ENCODE data around the gene AMBRA1. TPM values are rescaled to one million over a fixed set of nuclear protein-coding genes. Genes with fewer than 3 reads are reported as not detected.

The AMBRA1 gene
- total RNA-seq, 4 donors from 2014 or later = 25.7 to 33.1 (median 30.2) TPM

DNA sequence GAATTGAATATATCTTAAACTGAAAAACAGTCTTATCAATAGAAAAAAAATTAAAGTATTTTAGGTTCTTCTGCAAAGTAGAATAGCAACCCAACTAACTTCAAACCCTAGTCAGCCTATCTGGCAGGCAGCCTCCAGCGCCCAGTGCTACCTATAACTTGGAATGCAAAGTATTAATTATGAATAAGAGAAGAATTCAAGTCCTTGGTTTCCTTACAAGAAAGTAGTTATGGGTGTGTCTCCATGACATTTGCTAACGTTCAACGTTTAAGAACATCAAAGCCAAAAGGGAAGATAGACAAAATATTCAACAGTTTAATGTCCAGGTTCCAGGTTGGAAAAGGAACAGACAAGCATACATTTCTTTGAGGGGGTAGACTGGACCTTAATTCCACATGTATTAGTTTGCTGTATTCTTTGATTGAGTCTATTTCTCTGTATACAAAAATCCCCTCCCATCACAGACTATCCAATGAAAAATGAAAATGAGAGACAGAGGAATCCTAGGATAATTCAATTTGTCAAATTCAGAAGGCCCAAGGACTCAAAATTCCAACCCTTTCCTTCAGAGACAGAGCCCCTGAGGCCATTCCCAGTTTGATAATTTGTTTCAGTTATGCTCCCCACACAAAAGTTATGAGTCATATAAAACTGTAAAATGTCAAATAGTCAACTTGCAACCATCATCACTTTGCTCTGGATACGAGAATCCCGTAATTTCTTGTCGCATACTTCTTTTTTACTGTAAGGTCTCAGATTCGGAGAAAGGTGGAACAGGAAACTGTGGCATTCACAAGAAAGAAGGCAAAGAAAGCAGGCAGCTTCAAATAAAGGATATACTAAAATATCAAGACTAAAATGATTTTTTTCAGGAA is 118.5 kb downstream of the AMBRA1 start:
- ATAC-seq = no peak
- no peak overlapping the region for H3K4me3 ChIP-seq
- TF ChIP-seq POLR2AphosphoS5 (IDR thresholded peaks at IDR 0.05) (no peak), EP300 (IDR thresholded peaks at IDR 0.05) (no peak), POLR2A (IDR thresholded peaks at IDR 0.05) (no peak)
- TF ChIP-seq, protein P1, sequence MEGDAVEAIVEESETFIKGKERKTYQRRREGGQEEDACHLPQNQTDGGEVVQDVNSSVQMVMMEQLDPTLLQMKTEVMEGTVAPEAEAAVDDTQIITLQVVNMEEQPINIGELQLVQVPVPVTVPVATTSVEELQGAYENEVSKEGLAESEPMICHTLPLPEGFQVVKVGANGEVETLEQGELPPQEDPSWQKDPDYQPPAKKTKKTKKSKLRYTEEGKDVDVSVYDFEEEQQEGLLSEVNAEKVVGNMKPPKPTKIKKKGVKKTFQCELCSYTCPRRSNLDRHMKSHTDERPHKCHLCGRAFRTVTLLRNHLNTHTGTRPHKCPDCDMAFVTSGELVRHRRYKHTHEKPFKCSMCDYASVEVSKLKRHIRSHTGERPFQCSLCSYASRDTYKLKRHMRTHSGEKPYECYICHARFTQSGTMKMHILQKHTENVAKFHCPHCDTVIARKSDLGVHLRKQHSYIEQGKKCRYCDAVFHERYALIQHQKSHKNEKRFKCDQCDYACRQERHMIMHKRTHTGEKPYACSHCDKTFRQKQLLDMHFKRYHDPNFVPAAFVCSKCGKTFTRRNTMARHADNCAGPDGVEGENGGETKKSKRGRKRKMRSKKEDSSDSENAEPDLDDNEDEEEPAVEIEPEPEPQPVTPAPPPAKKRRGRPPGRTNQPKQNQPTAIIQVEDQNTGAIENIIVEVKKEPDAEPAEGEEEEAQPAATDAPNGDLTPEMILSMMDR (IDR thresholded peaks at IDR 0.05) = no peak
- H3K36me3 ChIP-seq = no peaks in the 10 kb centered on the region
- no peaks in the 10 kb centered on the region for H3K9me3 ChIP-seq
- no peaks in the 10 kb centered on the region for H3K27me3 ChIP-seq
- H3K4me1 ChIP-seq = peaks cover 0 to 3% (median 0%) of the 10 kb centered on the region in 3 donors
- H3K27ac ChIP-seq = no peak overlapping the region
- WGBS, 2 donors (ENCODE audit: low coverage in 1 of 2) = 67 to 81% methylated on average over 7 of the region's 7 CpGs

DNA sequence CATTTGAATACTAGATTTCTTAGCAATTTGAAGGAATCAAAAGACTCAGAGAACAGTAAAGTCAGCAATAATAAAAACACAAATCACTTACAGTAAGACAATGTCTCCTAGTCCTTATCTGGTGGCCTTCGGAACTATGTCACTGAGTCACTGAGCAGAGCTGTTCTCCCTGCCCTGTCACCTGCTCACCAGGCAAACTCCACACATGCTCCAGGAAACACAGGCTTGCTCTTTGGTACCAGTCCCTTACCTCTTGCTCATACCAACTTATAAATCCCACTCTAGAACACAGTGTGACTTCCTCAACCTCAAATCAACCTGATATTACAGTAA is 121.2 kb downstream of the AMBRA1 start:
- Histone ChIP-seq H3K27me3 (no peaks in the 10 kb centered on the region), H3K27ac (no peak overlapping the region), H3K4me1 (peaks cover 0 to 3% (median 0%) of the 10 kb centered on the region in 3 donors), H3K9me3 (no peaks in the 10 kb centered on the region), H3K36me3 (peaks cover 0 to 13% of the 10 kb centered on the region in 2 donors), H3K4me3 (no peak overlapping the region)
- no peak for TF ChIP-seq POLR2AphosphoS5 (IDR thresholded peaks at IDR 0.05)
- TF ChIP-seq, protein P1 (IDR thresholded peaks at IDR 0.05) = no peak
- WGBS, 2 donors (ENCODE audit: low coverage in 1 of 2) = 80% methylated on average over 1 of the region's 1 CpG; no CpG with 5 or more reads in 1 of the 2 donors
- no peak for ATAC-seq

DNA sequence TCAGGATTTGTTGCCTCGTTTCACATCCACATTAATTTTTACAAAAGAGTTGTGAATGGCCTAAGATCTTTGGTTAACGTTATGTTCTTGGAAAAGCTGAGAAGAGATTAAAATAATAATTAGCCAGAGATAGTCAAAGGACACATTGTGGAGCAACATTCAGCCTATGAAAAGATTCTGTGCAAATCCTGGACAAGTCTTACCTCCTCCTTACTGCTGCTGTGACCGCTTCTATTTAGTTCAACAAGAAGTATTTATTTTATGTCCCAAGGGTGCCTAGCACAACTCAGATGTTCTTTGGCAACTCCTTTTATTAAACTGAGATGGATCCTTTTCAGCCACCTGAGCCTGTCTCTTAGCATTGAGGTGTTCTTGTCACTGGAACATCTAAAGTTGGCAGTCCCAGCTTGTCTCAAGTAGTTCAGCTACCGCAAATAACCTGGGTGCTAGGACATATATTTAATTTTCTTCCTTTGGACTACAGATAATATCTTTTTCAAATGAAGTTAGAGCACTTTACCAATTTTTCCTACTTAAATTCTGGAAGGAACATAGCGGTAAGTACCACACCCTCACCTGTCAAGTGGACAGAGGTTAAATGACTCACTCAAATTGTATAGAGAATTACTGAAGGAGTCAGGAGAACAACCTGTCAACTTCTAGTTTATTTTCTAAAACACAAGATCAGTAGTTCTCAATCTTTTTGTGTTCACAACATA is 121.7 kb downstream of the AMBRA1 start:
- Histone ChIP-seq H3K36me3 (peaks cover 0 to 14% of the 10 kb centered on the region in 2 donors), H3K27ac (no peak overlapping the region), H3K27me3 (no peaks in the 10 kb centered on the region), H3K4me3 (no peak overlapping the region), H3K9me3 (no peaks in the 10 kb centered on the region), H3K4me1 (peaks cover 0 to 3% (median 0%) of the 10 kb centered on the region in 3 donors)
- TF ChIP-seq EP300 (IDR thresholded peaks at IDR 0.05) = no peak
- TF ChIP-seq, protein P1 (IDR thresholded peaks at IDR 0.05) = no peak
- no peak for TF ChIP-seq POLR2A (IDR thresholded peaks at IDR 0.05)
- 87 to 88% methylated on average over 4 of the region's 5 CpGs for WGBS, 2 donors (ENCODE audit: low coverage in 1 of 2)
- ATAC-seq = no peak

DNA sequence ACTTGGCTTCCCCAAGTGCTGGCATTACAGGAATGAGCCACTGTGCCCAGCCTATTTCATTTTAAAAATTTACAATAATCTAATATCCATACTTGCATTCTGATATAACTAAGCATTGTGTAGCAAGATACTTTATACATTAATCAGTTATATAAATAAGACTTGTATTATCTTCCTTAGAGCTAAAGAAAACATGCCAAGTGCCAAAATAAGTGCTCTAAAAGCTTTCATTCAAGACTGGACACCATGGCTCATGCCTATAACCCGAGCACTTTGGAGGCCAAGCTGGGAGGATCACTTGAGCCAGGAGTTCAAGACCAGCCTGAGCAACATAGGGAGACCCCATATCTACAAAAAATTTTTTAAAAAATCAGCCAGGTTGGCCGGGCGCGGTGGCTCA is 123.9 kb downstream of the AMBRA1 start:
- Histone ChIP-seq H3K4me3 (no peak overlapping the region), H3K27ac (no peak overlapping the region), H3K27me3 (no peaks in the 10 kb centered on the region), H3K4me1 (peaks cover 0 to 4% (median 0%) of the 10 kb centered on the region in 3 donors), H3K9me3 (no peaks in the 10 kb centered on the region), H3K36me3 (peaks cover 0 to 14% of the 10 kb centered on the region in 2 donors)
- ATAC-seq = no peak
- TF ChIP-seq POLR2AphosphoS5 (IDR thresholded peaks at IDR 0.05) = no peak
- TF ChIP-seq, protein P1 (IDR thresholded peaks at IDR 0.05) = no peak
- no peak for TF ChIP-seq POLR2A (IDR thresholded peaks at IDR 0.05)
- TF ChIP-seq EP300 (IDR thresholded peaks at IDR 0.05) = no peak
- WGBS, 2 donors (ENCODE audit: low coverage in 1 of 2) = 93% methylated on average over 4 of the region's 4 CpGs; no CpG with 5 or more reads in 1 of the 2 donors
